PC-9 (cell line): ENCODE results near the gene KCNK4. TPM values are rescaled to one million over a fixed set of nuclear protein-coding genes. Genes with fewer than 3 reads are reported as not detected.

ENCODE experiments used
- BruUV-seq: library from RNA; stranded (reverse); fragments of 400-500 nt; replicated peaks from 2 replicates; lab custom pipeline; 2021; lab: Mats Ljungman, UMichigan
- CTCF ChIA-PET: fragments of 300-600 bp; sonication (Branson Sonifier 250); formaldehyde crosslinking; loops from one replicate; lab custom pipeline; 2022; ENCODE audit warnings: antibody characterized with exemption; lab: Charles Lee
- POLR2A ChIA-PET: fragments of 300-600 bp; sonication (Branson Sonifier 250); formaldehyde crosslinking; loops from one replicate; lab custom pipeline; 2022; ENCODE audit warnings: antibody characterized with exemption; ENCODE audit not compliant: unreplicated experiment; lab: Charles Lee
- DNase-seq, 2 experiments: peaks; one replicate each; pipeline versions ENCODE4 v3.0.0 to v3.0.0-alpha.2; 2015 to 2022; ENCODE audit warnings: mixed read lengths in 1 of 2
- H2AFZ ChIP-seq: fragments of 200-600 bp; sonication (generic); 2 replicates; pipeline ENCODE4 v1.8.1; 2017; ENCODE audit warnings: antibody characterized with exemption
- H3F3A ChIP-seq: fragments of 200-600 bp; sonication (generic); 2 replicates; pipeline ENCODE4 v1.8.1; 2017; ENCODE audit warnings: antibody characterized with exemption, mild to moderate bottlenecking, low read depth; ENCODE audit not compliant: insufficient read depth
- H3K27ac ChIP-seq: fragments of 200-600 bp; sonication (generic); 2 replicates; pipeline ENCODE4 v1.6.1; 2016; ENCODE audit warnings: mixed run types
- H3K27me3 ChIP-seq: fragments of 200-600 bp; sonication (generic); 2 replicates; pipeline ENCODE4 v1.6.1; 2016; ENCODE audit warnings: low read depth, mixed run types; ENCODE audit not compliant: insufficient read depth
- H3K36me3 ChIP-seq: fragments of 200-600 bp; sonication (generic); 2 replicates; pipeline ENCODE4 v1.6.1; 2016; ENCODE audit warnings: low read depth, mixed run types
- H3K4me1 ChIP-seq: fragments of 200-600 bp; sonication (generic); replicated peaks from 2 replicates; pipeline ENCODE4 v1.6.1; 2016; ENCODE audit warnings: mixed run types; ENCODE audit not compliant: insufficient read depth
- H3K4me2 ChIP-seq: fragments of 200-600 bp; sonication (generic); 2 replicates; pipeline ENCODE4 v1.6.1; 2017; ENCODE audit warnings: mixed run types
- H3K4me3 ChIP-seq: fragments of 200-600 bp; sonication (generic); 2 replicates; pipeline ENCODE4 v1.6.1; 2016; ENCODE audit warnings: mixed run types
- H3K79me2 ChIP-seq: fragments of 200-600 bp; sonication (generic); 2 replicates; pipeline ENCODE4 v1.6.1; 2017; ENCODE audit warnings: low read depth, mixed run types
- H3K9me2 ChIP-seq: fragments of 200-600 bp; sonication (generic); 2 replicates; pipeline ENCODE4 v1.8.1; 2017; ENCODE audit warnings: mild to moderate bottlenecking; ENCODE audit not compliant: insufficient read depth
- H3K9me3 ChIP-seq: fragments of 200-600 bp; sonication (generic); 2 replicates; pipeline ENCODE4 v1.8.1; 2016; ENCODE audit warnings: low read depth; ENCODE audit not compliant: insufficient read depth
- H4K20me1 ChIP-seq: fragments of 200-600 bp; sonication (generic); 2 replicates; pipeline ENCODE4 v1.8.1; 2017; ENCODE audit not compliant: insufficient read depth
- CTCF ChIP-seq: fragments of 200-600 bp; sonication (generic); conservative IDR thresholded peaks from 2 replicates; pipeline ENCODE4 v1.6.1; 2017; ENCODE audit warnings: mixed run types, antibody characterized with exemption, mild to moderate bottlenecking, moderate library complexity
- EZH2 ChIP-seq: fragments of 200-600 bp; sonication (generic); IDR thresholded peaks from 2 replicates; pipeline ENCODE4 v1.8.0; 2017; ENCODE audit warnings: antibody characterized with exemption, low read depth
- intact Hi-C: fragments of 100-400 bp; cut with micrococcal nuclease; formaldehyde crosslinking; loops from one replicate; pipeline ENCODE4 v1.10.0; 2022; ENCODE audit not compliant: unreplicated experiment
- total RNA-seq: library from RNA; stranded (reverse); gene quantifications from 2 replicates; pipeline ENCODE4 v1.2.3, GENCODE V29; 2021

The KCNK4 gene
- total RNA-seq, 1 experiment from 2014 or later: 0.57 TPM

- intact Hi-C loops: no loop called here
- Histone ChIP-seq H3K4me3 (no peak overlapping the region), H3K36me3 (no peaks in the 10 kb centered on the region), H2AFZ (no peak overlapping the region), H3K9me2 (no peaks in the 10 kb centered on the region), H3K4me2 (peak overlapping the region; percentile 71), H3K9me3 (no peaks in the 10 kb centered on the region), H3K27ac (peak overlapping the region; percentile 83), H3K27me3 (no peaks in the 10 kb centered on the region), H3K4me1 (peaks cover 43% of the 10 kb centered on the region), H4K20me1 (no peaks in the 10 kb centered on the region), H3K79me2 (no peaks in the 10 kb centered on the region), H3F3A (peaks cover 51% of the 10 kb centered on the region)
- no peak for DNase-seq
- TF ChIP-seq EZH2 (no peak), CTCF (no peak)
- CTCF ChIA-PET: interaction anchor here (0.6 to 2.7 kb wide), 8 partner anchors 13 to 146 kb away, joined by 3 to 55 read pairs (median 10); partner anchors contain the start of genes ESRRA, PRDX5 and TRMT112
- POLR2A ChIA-PET: interaction anchor here (1.1 kb wide), 1 partner anchor 10 kb away, joined by 5 read pairs; no protein-coding TSS in a partner anchor
- no TSS peak for BruUV-seq
These were observed 39.8 kb downstream of the KCNK4 start for GRCh38 chr11:64330888-64331287.

GRCh38 chr11:64331569-64332371, 40.7 kb downstream of the KCNK4 start:
- Histone ChIP-seq H3K9me3 (no peaks in the 10 kb centered on the region), H3K9me2 (no peaks in the 10 kb centered on the region), H2AFZ (peak overlapping the region; percentile 56; the same call in 1 of the 2 replicates), H4K20me1 (no peaks in the 10 kb centered on the region), H3F3A (peaks cover 56% of the 10 kb centered on the region), H3K4me1 (peaks cover 51% of the 10 kb centered on the region), H3K4me3 (no peak overlapping the region; the same call in 1 of the 2 replicates), H3K27me3 (no peaks in the 10 kb centered on the region), H3K27ac (peak overlapping the region; percentile 83), H3K36me3 (no peaks in the 10 kb centered on the region), H3K4me2 (peak overlapping the region; percentile 71), H3K79me2 (no peaks in the 10 kb centered on the region)
- intact Hi-C loops: loop anchor here (1.0 kb wide), 3 partner anchors 10 to 25 kb away; partner anchors contain the start of gene TRMT112
- peak; percentile 97 to 99 for DNase-seq
- ChIA-PET POLR2A (interaction anchor here (0.6 to 1.4 kb wide), 6 partner anchors 10 to 127 kb away, joined by 3 to 23 read pairs (median 6); partner anchors contain the start of genes PRDX5 and TRMT112), CTCF (interaction anchor here (0.6 to 2.7 kb wide), 16 partner anchors 10 to 147 kb away, joined by 3 to 55 read pairs (median 4); partner anchors contain the start of genes ESRRA, PRDX5 and TRMT112)
- TF ChIP-seq EZH2 (no peak), CTCF (peak; percentile 88)
- no TSS peak for BruUV-seq

- Histone ChIP-seq H2AFZ (no peak overlapping the region), H3K4me3 (no peak overlapping the region), H4K20me1 (no peaks in the 10 kb centered on the region), H3K36me3 (no peaks in the 10 kb centered on the region), H3K4me2 (no peak overlapping the region), H3K9me2 (no peaks in the 10 kb centered on the region), H3K27me3 (no peaks in the 10 kb centered on the region), H3K27ac (no peak overlapping the region), H3K4me1 (peaks cover 51% of the 10 kb centered on the region), H3K79me2 (no peaks in the 10 kb centered on the region), H3K9me3 (no peaks in the 10 kb centered on the region), H3F3A (peaks cover 55% of the 10 kb centered on the region)
- CTCF ChIA-PET: interaction anchor here (0.7 to 2.7 kb wide), 2 partner anchors 16 to 72 kb away, joined by 15 to 55 read pairs; partner anchors contain the start of genes PRDX5 and TRMT112
- no peak for DNase-seq
- POLR2A ChIA-PET: no interaction called here
- TF ChIP-seq EZH2 (no peak), CTCF (no peak)
- no TSS peak for BruUV-seq
- intact Hi-C loops: no loop called here
These were observed 42.5 kb downstream of the KCNK4 start for GRCh38 chr11:64333556-64333955.
